Ishikawa (cell line): ENCODE data around the gene BCKDHA.

ENCODE experiments used
- CEBPB ChIP-seq: IDR thresholded peaks from 2 replicates; pipeline ENCODE4 v1.6.1; 2012
- CREB1 ChIP-seq: IDR thresholded peaks from 2 replicates; pipeline ENCODE4 v1.6.1; 2012; ENCODE audit warnings: low read depth
- EGR1 ChIP-seq: IDR thresholded peaks from 2 replicates; pipeline ENCODE4 v1.6.1; 2012
- EP300 ChIP-seq: IDR thresholded peaks from 2 replicates; pipeline ENCODE4 v1.6.1; 2012; ENCODE audit warnings: borderline replicate concordance
- FOXM1 ChIP-seq: IDR thresholded peaks from 2 replicates; pipeline ENCODE4 v1.6.1; 2012; ENCODE audit warnings: low read depth, borderline replicate concordance
- NFIC ChIP-seq: IDR thresholded peaks from 2 replicates; pipeline ENCODE4 v1.6.1; 2012
- RAD21 ChIP-seq: IDR thresholded peaks from 2 replicates; pipeline ENCODE4 v1.6.1; 2012; ENCODE audit warnings: low read depth
- TAF1 ChIP-seq: IDR thresholded peaks from 2 replicates; pipeline ENCODE4 v1.6.1; 2012; ENCODE audit warnings: low read depth, mild to moderate bottlenecking
- TCF12 ChIP-seq: IDR thresholded peaks from 2 replicates; pipeline ENCODE4 v1.6.1; 2012; ENCODE audit warnings: low read depth
- TEAD4 ChIP-seq: IDR thresholded peaks from 2 replicates; pipeline ENCODE4 v1.6.1; 2012
- YY1 ChIP-seq: IDR thresholded peaks from 2 replicates; pipeline ENCODE4 v1.6.1; 2012; ENCODE audit warnings: low read depth
- ZBTB7A ChIP-seq: IDR thresholded peaks from 2 replicates; pipeline ENCODE4 v1.6.1; 2012; ENCODE audit warnings: low read depth
- TF ChIP-seq, protein P1 (sequence below): IDR thresholded peaks from 2 replicates; pipeline ENCODE4 v1.6.1; 2012
- TF ChIP-seq, protein P2 (sequence below): IDR thresholded peaks from 2 replicates; pipeline ENCODE4 v1.6.1; 2012; ENCODE audit warnings: low read depth, mild to moderate bottlenecking
- TF ChIP-seq, protein P3 (sequence below): IDR thresholded peaks from 2 replicates; pipeline ENCODE4 v1.6.1; 2012

BCKDHA gene

DNA sequence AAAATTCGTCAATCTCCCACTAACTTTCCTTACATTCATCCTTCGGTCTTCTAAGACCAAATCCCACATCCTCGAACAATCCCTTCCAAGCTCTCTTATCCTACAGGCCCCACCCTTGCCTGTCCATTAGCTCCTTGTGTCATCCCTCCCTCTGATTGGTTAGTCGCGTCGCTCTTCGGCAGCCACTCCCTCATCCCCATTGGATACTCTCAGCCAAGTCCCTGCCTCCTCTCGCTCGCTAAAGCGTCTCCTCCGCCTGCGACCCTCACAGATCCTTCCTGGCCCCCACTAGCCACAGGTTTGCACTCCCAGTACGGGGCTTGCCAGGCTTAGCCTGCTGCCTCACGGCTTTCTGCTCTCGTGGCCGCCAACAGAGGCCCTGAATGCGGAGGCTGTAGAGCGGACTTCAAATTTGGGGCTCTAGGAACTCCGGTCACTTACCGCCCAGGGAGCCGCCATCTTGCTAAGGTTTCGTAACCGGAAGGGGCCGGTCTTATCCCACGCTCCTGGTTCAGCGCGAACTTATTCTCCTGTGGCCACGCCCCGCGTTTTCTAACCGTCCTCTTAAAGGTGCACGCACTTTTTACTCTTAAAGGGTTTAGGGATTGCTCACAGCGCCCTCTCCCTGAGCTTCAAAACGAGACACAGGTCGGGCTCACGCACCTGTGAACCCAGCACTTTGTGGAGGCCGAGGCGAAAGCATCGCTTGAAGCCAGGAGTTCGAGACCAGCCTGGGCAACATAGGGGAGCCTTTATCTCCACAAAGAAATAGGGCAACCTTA is 42.0 kb downstream of the BCKDHA start, which contains the start of gene DMAC2:
Gene DMAC2, minus strand, starts transcription at position 472 of the 782 bp plus-strand sequence. Its CDS starts 13 bp downstream, at position 459.
- TF ChIP-seq YY1 (peak; percentile 97), TAF1 (peak; percentile 88), CREB1 (no peak), RAD21 (peak; percentile 60), NFIC (no peak), TCF12 (no peak), TEAD4 (no peak), ZBTB7A (0 out of 2 replicates have a peak, but pooled peaks have one; percentile 65), CEBPB (peak; percentile 94), EGR1 (no peak), FOXM1 (no peak), EP300 (no peak)
- TF ChIP-seq, protein P1, sequence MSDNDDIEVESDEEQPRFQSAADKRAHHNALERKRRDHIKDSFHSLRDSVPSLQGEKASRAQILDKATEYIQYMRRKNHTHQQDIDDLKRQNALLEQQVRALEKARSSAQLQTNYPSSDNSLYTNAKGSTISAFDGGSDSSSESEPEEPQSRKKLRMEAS = peak; percentile 80
- TF ChIP-seq, protein P2, sequence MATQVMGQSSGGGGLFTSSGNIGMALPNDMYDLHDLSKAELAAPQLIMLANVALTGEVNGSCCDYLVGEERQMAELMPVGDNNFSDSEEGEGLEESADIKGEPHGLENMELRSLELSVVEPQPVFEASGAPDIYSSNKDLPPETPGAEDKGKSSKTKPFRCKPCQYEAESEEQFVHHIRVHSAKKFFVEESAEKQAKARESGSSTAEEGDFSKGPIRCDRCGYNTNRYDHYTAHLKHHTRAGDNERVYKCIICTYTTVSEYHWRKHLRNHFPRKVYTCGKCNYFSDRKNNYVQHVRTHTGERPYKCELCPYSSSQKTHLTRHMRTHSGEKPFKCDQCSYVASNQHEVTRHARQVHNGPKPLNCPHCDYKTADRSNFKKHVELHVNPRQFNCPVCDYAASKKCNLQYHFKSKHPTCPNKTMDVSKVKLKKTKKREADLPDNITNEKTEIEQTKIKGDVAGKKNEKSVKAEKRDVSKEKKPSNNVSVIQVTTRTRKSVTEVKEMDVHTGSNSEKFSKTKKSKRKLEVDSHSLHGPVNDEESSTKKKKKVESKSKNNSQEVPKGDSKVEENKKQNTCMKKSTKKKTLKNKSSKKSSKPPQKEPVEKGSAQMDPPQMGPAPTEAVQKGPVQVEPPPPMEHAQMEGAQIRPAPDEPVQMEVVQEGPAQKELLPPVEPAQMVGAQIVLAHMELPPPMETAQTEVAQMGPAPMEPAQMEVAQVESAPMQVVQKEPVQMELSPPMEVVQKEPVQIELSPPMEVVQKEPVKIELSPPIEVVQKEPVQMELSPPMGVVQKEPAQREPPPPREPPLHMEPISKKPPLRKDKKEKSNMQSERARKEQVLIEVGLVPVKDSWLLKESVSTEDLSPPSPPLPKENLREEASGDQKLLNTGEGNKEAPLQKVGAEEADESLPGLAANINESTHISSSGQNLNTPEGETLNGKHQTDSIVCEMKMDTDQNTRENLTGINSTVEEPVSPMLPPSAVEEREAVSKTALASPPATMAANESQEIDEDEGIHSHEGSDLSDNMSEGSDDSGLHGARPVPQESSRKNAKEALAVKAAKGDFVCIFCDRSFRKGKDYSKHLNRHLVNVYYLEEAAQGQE = no peak
- TF ChIP-seq, protein P3, sequence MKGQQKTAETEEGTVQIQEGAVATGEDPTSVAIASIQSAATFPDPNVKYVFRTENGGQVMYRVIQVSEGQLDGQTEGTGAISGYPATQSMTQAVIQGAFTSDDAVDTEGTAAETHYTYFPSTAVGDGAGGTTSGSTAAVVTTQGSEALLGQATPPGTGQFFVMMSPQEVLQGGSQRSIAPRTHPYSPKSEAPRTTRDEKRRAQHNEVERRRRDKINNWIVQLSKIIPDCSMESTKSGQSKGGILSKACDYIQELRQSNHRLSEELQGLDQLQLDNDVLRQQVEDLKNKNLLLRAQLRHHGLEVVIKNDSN = no peak

DNA sequence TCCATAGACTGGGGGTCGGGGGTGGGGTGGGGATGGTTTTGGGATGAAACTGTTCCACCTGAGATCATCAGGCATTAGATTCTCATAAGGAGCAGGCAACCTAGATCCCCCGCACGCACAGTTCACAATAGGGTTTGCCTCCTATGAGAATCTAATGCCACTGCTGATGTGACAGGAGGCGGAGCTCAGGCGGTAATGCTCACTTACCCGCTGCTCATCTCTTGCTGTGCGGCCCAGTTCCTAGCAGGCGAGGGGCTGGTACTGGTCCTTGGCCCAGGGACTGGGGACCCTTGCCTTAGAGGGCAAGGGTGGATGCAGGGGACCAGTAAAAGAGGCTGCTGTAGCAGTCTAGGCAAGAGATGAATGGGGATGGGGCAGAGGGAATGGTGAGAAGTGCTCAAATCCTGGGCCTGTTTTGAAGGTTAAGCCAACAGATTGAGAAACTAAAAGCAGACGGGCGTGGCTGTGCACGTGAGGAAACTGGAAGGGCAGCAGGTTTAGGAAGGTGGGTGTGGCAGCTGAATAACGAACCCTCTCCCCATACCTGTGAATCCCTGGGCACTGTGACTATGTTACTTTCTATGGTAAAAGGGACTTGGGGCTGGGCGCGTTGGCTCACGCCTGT is 43.8 kb downstream of the BCKDHA start:
- no peak for TF ChIP-seq YY1
- no peak for TF ChIP-seq EGR1
- no peak for TF ChIP-seq CEBPB
- no peak for TF ChIP-seq ZBTB7A
- TF ChIP-seq NFIC = no peak
- TF ChIP-seq, protein P3 = no peak
- no peak for TF ChIP-seq RAD21
- TF ChIP-seq TEAD4 = no peak
- TF ChIP-seq TAF1 = no peak
- TF ChIP-seq CREB1 = no peak
- no peak for TF ChIP-seq EP300
- no peak for TF ChIP-seq TCF12
- TF ChIP-seq, protein P1 = no peak
- no peak for TF ChIP-seq FOXM1
- TF ChIP-seq, protein P2 = no peak

DNA sequence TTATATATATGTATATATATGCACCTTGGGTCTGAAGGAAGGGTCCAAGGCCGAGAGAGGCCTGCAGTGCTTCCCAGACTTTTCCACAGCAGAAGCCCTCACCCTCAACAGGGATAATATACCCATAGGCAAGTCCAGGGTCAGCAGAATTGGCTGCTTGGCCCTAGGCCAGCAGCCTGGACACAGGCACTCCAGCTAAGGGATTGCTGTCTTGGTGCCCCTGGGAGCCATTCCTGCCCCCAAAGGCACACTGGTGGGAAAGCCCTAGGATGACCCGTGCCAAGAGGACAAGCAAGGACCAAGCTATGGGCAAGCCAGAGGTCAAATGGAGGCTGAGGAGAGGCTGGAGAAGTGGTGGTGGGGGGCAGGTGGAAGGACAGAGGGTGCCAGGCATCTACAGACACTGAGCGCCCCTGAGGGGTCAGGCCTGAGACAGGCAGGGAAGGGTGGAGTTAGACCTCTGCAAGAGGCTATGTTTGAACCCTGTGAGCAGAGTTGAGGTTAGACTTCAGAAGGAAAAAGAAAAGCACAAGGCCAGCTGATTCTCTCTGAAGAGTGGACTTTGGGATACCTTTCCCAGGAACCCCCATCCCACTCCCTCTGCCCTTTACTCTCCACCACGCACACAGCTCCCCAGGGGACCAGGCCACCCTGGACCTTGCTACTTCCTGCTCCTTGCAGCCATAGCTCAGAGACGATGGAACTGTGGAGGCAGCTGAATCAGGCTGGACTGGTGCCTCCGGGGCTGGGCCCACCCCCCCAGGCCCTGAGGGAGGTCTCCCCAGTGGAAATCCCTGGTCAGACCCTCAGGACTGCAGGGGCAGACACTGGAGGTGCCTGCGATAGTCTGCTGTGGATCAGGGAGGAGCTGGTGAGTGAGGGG is 45.1 kb downstream of the BCKDHA start, which contains the start of gene ERICH4:
Gene ERICH4, plus strand, starts transcription at position 684 of the 883 bp plus-strand sequence. Its CDS starts 14 bp downstream, at position 698.
- TF ChIP-seq, protein P3 = no peak
- TF ChIP-seq CREB1 (no peak), CEBPB (no peak), RAD21 (no peak), TAF1 (no peak), ZBTB7A (no peak), TEAD4 (no peak), TCF12 (no peak), EP300 (no peak), YY1 (no peak), NFIC (no peak), FOXM1 (no peak)
- TF ChIP-seq, protein P1 = no peak
- TF ChIP-seq, protein P2 = no peak
